ENCODE measurements around the gene PROK1. TPM values are rescaled to one million over a fixed set of nuclear protein-coding genes. Genes with fewer than 3 reads are reported as not detected.

PROK1 gene
- total and polyA plus RNA-seq, 2 experiments from 2014 or later: not detected

- Mint-ChIP-seq H3K9me3 (no peaks in the 10 kb centered on the region), H3K27me3 (ENCODE audit: insufficient read depth, low read depth, poor library complexity) (peaks cover 16% of the 10 kb centered on the region), H3K4me3 (no peak overlapping the region), H3K4me1 (peaks cover 9% of the 10 kb centered on the region), H3K27ac (no peak overlapping the region), H3K36me3 (ENCODE audit: low read depth) (no peaks in the 10 kb centered on the region)
- no peaks in the 10 kb centered on the region for H4K20me1 ChIP-seq (replicated peaks; ENCODE audit: insufficient read depth)
- H3F3A ChIP-seq (replicated peaks; ENCODE audit: low read depth): no peaks in the 10 kb centered on the region
- H3K79me2 ChIP-seq (replicated peaks; ENCODE audit: insufficient read depth): no peaks in the 10 kb centered on the region
- DNase-seq (ENCODE audit: low spot score) (no peak), ATAC-seq (no peak)
- H3K9me2 ChIP-seq (ENCODE audit: insufficient read depth): no peaks in the 10 kb centered on the region
- TF ChIP-seq NANOG (IDR thresholded peaks at IDR 0.05; ENCODE audit: borderline replicate concordance) (no peak), REST (IDR thresholded peaks at IDR 0.05; ENCODE audit: unreplicated experiment) (no peak), POLR2AphosphoS5 (IDR thresholded peaks at IDR 0.05; ENCODE audit: low read depth) (no peak), ZNF114 (CRISPR knock-in tag; IDR thresholded peaks at IDR 0.05) (no peak), ZNF331 (CRISPR knock-in tag; IDR thresholded peaks at IDR 0.05; ENCODE audit: low read depth) (no peak), EZH2 (IDR thresholded peaks at IDR 0.05; ENCODE audit: low read depth, unreplicated experiment) (no peak), ZNF462 (CRISPR knock-in tag; IDR thresholded peaks at IDR 0.05) (no peak), EZH2phosphoT487 (IDR thresholded peaks at IDR 0.05; ENCODE audit: unreplicated experiment) (no peak), STAT1 (IDR thresholded peaks at IDR 0.05; ENCODE audit: unreplicated experiment) (no peak), JUNB (IDR thresholded peaks at IDR 0.05; ENCODE audit: unreplicated experiment) (no peak), CREB1 (CRISPR knock-in tag; IDR thresholded peaks at IDR 0.05; ENCODE audit: low read depth) (no peak)
- TF ChIP-seq, protein P1, sequence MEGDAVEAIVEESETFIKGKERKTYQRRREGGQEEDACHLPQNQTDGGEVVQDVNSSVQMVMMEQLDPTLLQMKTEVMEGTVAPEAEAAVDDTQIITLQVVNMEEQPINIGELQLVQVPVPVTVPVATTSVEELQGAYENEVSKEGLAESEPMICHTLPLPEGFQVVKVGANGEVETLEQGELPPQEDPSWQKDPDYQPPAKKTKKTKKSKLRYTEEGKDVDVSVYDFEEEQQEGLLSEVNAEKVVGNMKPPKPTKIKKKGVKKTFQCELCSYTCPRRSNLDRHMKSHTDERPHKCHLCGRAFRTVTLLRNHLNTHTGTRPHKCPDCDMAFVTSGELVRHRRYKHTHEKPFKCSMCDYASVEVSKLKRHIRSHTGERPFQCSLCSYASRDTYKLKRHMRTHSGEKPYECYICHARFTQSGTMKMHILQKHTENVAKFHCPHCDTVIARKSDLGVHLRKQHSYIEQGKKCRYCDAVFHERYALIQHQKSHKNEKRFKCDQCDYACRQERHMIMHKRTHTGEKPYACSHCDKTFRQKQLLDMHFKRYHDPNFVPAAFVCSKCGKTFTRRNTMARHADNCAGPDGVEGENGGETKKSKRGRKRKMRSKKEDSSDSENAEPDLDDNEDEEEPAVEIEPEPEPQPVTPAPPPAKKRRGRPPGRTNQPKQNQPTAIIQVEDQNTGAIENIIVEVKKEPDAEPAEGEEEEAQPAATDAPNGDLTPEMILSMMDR (conservative IDR thresholded peaks at IDR 0.05; ENCODE audit: low read depth in 2 of 2): no peak
- TF ChIP-seq, protein P2, sequence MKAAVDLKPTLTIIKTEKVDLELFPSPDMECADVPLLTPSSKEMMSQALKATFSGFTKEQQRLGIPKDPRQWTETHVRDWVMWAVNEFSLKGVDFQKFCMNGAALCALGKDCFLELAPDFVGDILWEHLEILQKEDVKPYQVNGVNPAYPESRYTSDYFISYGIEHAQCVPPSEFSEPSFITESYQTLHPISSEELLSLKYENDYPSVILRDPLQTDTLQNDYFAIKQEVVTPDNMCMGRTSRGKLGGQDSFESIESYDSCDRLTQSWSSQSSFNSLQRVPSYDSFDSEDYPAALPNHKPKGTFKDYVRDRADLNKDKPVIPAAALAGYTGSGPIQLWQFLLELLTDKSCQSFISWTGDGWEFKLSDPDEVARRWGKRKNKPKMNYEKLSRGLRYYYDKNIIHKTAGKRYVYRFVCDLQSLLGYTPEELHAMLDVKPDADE (IDR thresholded peaks at IDR 0.05): no peak
- no peak overlapping the region for H3K4me3 ChIP-seq
- H3K4me1 ChIP-seq (ENCODE audit: insufficient read depth): no peaks in the 10 kb centered on the region
- no peak overlapping the region for H3K4me2 ChIP-seq
- no peak overlapping the region for H2AFZ ChIP-seq
- no peak overlapping the region for H3K27ac ChIP-seq (ENCODE audit: low read depth)
- H3K27me3 ChIP-seq (ENCODE audit: insufficient read depth): no peaks in the 10 kb centered on the region
- no peaks in the 10 kb centered on the region for H3K36me3 ChIP-seq (ENCODE audit: insufficient read depth)
Measured at GRCh38 chr1:110488867-110489266, 37.9 kb downstream of the PROK1 start.
